ENCODE results near the gene RRAD. TPM values are rescaled to one million over a fixed set of nuclear protein-coding genes. Genes with fewer than 3 reads are reported as not detected.

The RRAD gene
- total RNA-seq, 4 donors from 2014 or later: 3.8 to 21.0 (median 11.9) TPM

GRCh38 chr16:66871840-66872239 lies 53.5 kb downstream of the RRAD start:
- ATAC-seq (ENCODE audit: low FRiP score): no peak
- TF ChIP-seq CTCF (IDR thresholded peaks at IDR 0.05): no peak
- no peak for DNase-seq (ENCODE audit: low spot score)

Other genes with a start within 250 kb of the RRAD start
- gene CMTM4, start 228.8 kb downstream of the RRAD start, total RNA-seq: 10 to 100 TPM; 12.6 to 29.9 (median 23.8) TPM
- 100 to 1,000 TPM; 120 to 199 (median 169) TPM for gene DYNC1LI2, start 173.9 kb downstream of the RRAD start, total RNA-seq
- not detected for gene TERB1, start 124.0 kb downstream of the RRAD start, total RNA-seq
- 10 to 100 TPM; 29.7 to 36.4 (median 35.3) TPM for gene NAE1, start 94.6 kb downstream of the RRAD start, total RNA-seq
- gene CA7, start 81.1 kb downstream of the RRAD start, total RNA-seq: not detected
- gene PDP2, start 45.0 kb downstream of the RRAD start, total RNA-seq: 10 to 100 TPM; 17.9 to 48.2 (median 20.5) TPM
- not detected for gene CDH16, start 6.7 kb downstream of the RRAD start, total RNA-seq
- gene CIAO2B, start 8.9 kb upstream of the RRAD start, total RNA-seq: 10 to 100 TPM; 50.4 to 86.8 (median 70.4) TPM
- gene CES2, start 10.0 kb upstream of the RRAD start, total RNA-seq: 10 to 100 TPM; 25.1 to 34.3 (median 28.1) TPM
- gene CES3, start 35.7 kb upstream of the RRAD start, total RNA-seq: 1 to 10 TPM in 1 of 4 donors, under 1 TPM in 3; 0.31 to 1.6 (median 0.84) TPM
- 10 to 100 TPM in 3 of 4 donors, 1 to 10 TPM in 1; 4.4 to 48.1 (median 14.3) TPM for gene CES4A, start 63.1 kb upstream of the RRAD start, total RNA-seq
- 10 to 100 TPM; 30.3 to 77.6 (median 35.4) TPM for gene CBFB, start 103.6 kb upstream of the RRAD start, total RNA-seq
- 10 to 100 TPM; 12.1 to 28.8 (median 16.4) TPM for gene PHAF1, start 184.4 kb upstream of the RRAD start, total RNA-seq
- 10 to 100 TPM in 3 of 4 donors, 1 to 10 TPM in 1; 6.8 to 19.2 (median 14.9) TPM for gene B3GNT9, start 225.5 kb upstream of the RRAD start, total RNA-seq
- 10 to 100 TPM; 25.3 to 32.5 (median 28.9) TPM for gene TRADD, start 234.4 kb upstream of the RRAD start, total RNA-seq
- 10 to 100 TPM; 12.8 to 24.7 (median 15.9) TPM for gene FBXL8, start 234.4 kb upstream of the RRAD start, total RNA-seq
- gene HSF4, start 239.2 kb upstream of the RRAD start, total RNA-seq: 10 to 100 TPM; 21.2 to 77.2 (median 35.8) TPM
- 10 to 100 TPM; 17.1 to 60.4 (median 41.3) TPM for gene NOL3, start 245.0 kb upstream of the RRAD start, total RNA-seq

Measured in omental fat pad (tissue), 4 donors.